ENCODE data around the gene GPR21. TPM values are rescaled to one million over a fixed set of nuclear protein-coding genes. Genes with fewer than 3 reads are reported as not detected.

GPR21 gene
- total RNA-seq, 1 donor: 1.4 TPM

- peaks cover 2% of the 10 kb centered on the region for H3K4me1 ChIP-seq (ENCODE audit: insufficient read depth, low read length)
- no peak overlapping the region for H3K4me3 ChIP-seq (ENCODE audit: insufficient read depth, low read length)
- H3K4me2 ChIP-seq (ENCODE audit: insufficient read depth, low read length): no peak overlapping the region
- no peak overlapping the region for H2AFZ ChIP-seq (ENCODE audit: low read length)
- no peaks in the 10 kb centered on the region for H3K9me3 ChIP-seq (ENCODE audit: low read depth, low read length)
- DNase-seq (ENCODE audit: insufficient read length, low spot score, missing footprints): no peak
- no peaks in the 10 kb centered on the region for H3K36me3 ChIP-seq (ENCODE audit: insufficient read depth, low read length)
- H4K20me1 ChIP-seq (ENCODE audit: insufficient read depth, low read length): no peaks in the 10 kb centered on the region
- TF ChIP-seq CTCF (IDR thresholded peaks at IDR 0.05; ENCODE audit: extremely low read depth, low read depth, low read length): no peak
- H3K27ac ChIP-seq (ENCODE audit: low read depth, low read length): no peak overlapping the region
- H3K79me2 ChIP-seq (ENCODE audit: insufficient read depth, low read length): no peaks in the 10 kb centered on the region
- no peaks in the 10 kb centered on the region for H3K27me3 ChIP-seq (ENCODE audit: insufficient read depth, low read length)
Observed at GRCh38 chr9:123028136-123028535, 5.3 kb upstream of the GPR21 start.

GRCh38 chr9:123028973-123029372 is 4.5 kb upstream of the GPR21 start:
- no peaks in the 10 kb centered on the region for H4K20me1 ChIP-seq (ENCODE audit: insufficient read depth, low read length)
- H3K4me3 ChIP-seq (ENCODE audit: insufficient read depth, low read length): no peak overlapping the region
- H3K4me2 ChIP-seq (ENCODE audit: insufficient read depth, low read length): no peak overlapping the region
- H3K27ac ChIP-seq (ENCODE audit: low read depth, low read length): no peak overlapping the region
- no peak for TF ChIP-seq CTCF (IDR thresholded peaks at IDR 0.05; ENCODE audit: extremely low read depth, low read depth, low read length)
- no peak for DNase-seq (ENCODE audit: insufficient read length, low spot score, missing footprints)
- peaks cover 5% of the 10 kb centered on the region for H3K4me1 ChIP-seq (ENCODE audit: insufficient read depth, low read length)
- H2AFZ ChIP-seq (ENCODE audit: low read length): no peak overlapping the region
- no peaks in the 10 kb centered on the region for H3K79me2 ChIP-seq (ENCODE audit: insufficient read depth, low read length)
- H3K27me3 ChIP-seq (ENCODE audit: insufficient read depth, low read length): no peaks in the 10 kb centered on the region
- H3K9me3 ChIP-seq (ENCODE audit: low read depth, low read length): no peaks in the 10 kb centered on the region
- H3K36me3 ChIP-seq (ENCODE audit: insufficient read depth, low read length): no peaks in the 10 kb centered on the region

GRCh38 chr9:123031963-123032362 is 1.5 kb upstream of the GPR21 start:
- Histone ChIP-seq H3K9me3 (ENCODE audit: low read depth, low read length) (no peaks in the 10 kb centered on the region), H3K4me3 (ENCODE audit: insufficient read depth, low read length) (no peak overlapping the region), H3K4me2 (ENCODE audit: insufficient read depth, low read length) (no peak overlapping the region), H4K20me1 (ENCODE audit: insufficient read depth, low read length) (peaks cover 3% of the 10 kb centered on the region), H2AFZ (ENCODE audit: low read length) (no peak overlapping the region), H3K79me2 (ENCODE audit: insufficient read depth, low read length) (no peaks in the 10 kb centered on the region), H3K27me3 (ENCODE audit: insufficient read depth, low read length) (no peaks in the 10 kb centered on the region), H3K36me3 (ENCODE audit: insufficient read depth, low read length) (peaks cover 10% of the 10 kb centered on the region), H3K27ac (ENCODE audit: low read depth, low read length) (no peak overlapping the region), H3K4me1 (ENCODE audit: insufficient read depth, low read length) (peaks cover 11% of the 10 kb centered on the region)
- TF ChIP-seq CTCF (IDR thresholded peaks at IDR 0.05; ENCODE audit: extremely low read depth, low read depth, low read length): no peak
- DNase-seq (ENCODE audit: insufficient read length, low spot score, missing footprints): no peak

- Histone ChIP-seq H3K4me3 (ENCODE audit: insufficient read depth, low read length) (no peak overlapping the region), H3K9me3 (ENCODE audit: low read depth, low read length) (no peaks in the 10 kb centered on the region), H3K27me3 (ENCODE audit: insufficient read depth, low read length) (no peaks in the 10 kb centered on the region), H2AFZ (ENCODE audit: low read length) (no peak overlapping the region), H4K20me1 (ENCODE audit: insufficient read depth, low read length) (peaks cover 3% of the 10 kb centered on the region), H3K4me1 (ENCODE audit: insufficient read depth, low read length) (peaks cover 17% of the 10 kb centered on the region), H3K27ac (ENCODE audit: low read depth, low read length) (no peak overlapping the region), H3K79me2 (ENCODE audit: insufficient read depth, low read length) (no peaks in the 10 kb centered on the region), H3K4me2 (ENCODE audit: insufficient read depth, low read length) (no peak overlapping the region), H3K36me3 (ENCODE audit: insufficient read depth, low read length) (peaks cover 10% of the 10 kb centered on the region)
- TF ChIP-seq CTCF (IDR thresholded peaks at IDR 0.05; ENCODE audit: extremely low read depth, low read depth, low read length): no peak
- DNase-seq (ENCODE audit: insufficient read length, low spot score, missing footprints): no peak
Observed at GRCh38 chr9:123033864-123034601, 566 bp downstream of the GPR21 start.
